Measurements from ENCODE around the gene CHAT. TPM values are rescaled to one million over a fixed set of nuclear protein-coding genes. Genes with fewer than 3 reads are reported as not detected.
A peak's percentile ranks its signal among the peaks of the same experiment; 100 is the strongest.

The CHAT gene
- polyA plus RNA-seq, 2 of the 4 experiments (the other 2 are of a cell fraction) = not detected

DNA sequence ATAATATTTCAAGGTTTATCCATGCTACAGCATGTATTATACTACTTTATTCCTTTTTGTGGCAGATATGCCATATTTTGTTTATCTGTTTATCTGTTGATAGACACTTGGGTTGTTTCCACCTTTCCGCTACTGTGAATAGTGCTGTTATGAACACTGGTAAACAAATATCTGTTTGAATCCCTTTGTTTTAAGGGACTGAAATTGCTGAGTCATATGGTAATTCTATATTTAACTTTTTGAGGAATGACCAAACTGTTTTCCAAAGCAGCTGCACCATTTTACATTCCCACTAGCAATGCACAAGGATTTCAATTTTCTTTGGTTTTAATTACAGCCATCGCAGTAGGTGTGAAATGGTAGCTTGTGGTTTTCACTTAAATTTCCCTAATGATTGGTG is 69.0 kb downstream of the CHAT start:
- H3K4me3 ChIP-seq = no peak overlapping the region
- ChIA-PET POLR2A (no interaction called here), CTCF (interaction anchor here (1.2 kb wide), 1 partner anchor 90 kb away, joined by 3 read pairs; no protein-coding TSS in a partner anchor)
- FAIRE-seq = no peak
- H3K4me1 ChIP-seq = no peaks in the 10 kb centered on the region
- H3K4me2 ChIP-seq = no peak overlapping the region
- TF ChIP-seq NFE2L2 (conservative IDR thresholded peaks at IDR 0.05; ENCODE audit: low read length) (peak; percentile 79), ZSCAN20 (CRISPR knock-in tag; IDR thresholded peaks at IDR 0.05) (no peak), MAFK (IDR thresholded peaks at IDR 0.05; ENCODE audit: partially characterized antibody) (peak; percentile 88)
- no peak for DNase-seq (ENCODE audit: low read depth in 1 of 2, low spot score in 1 of 2)
- 86% methylated on average over 2 of the region's 2 CpGs for WGBS (ENCODE audit: missing lambda C conversion rate)
- ATAC-seq = no peak
- H3K9me3 ChIP-seq = peaks cover 6% of the 10 kb centered on the region; the same call in 1 of the 3 replicates
- no peak overlapping the region for H3K27ac ChIP-seq

DNA sequence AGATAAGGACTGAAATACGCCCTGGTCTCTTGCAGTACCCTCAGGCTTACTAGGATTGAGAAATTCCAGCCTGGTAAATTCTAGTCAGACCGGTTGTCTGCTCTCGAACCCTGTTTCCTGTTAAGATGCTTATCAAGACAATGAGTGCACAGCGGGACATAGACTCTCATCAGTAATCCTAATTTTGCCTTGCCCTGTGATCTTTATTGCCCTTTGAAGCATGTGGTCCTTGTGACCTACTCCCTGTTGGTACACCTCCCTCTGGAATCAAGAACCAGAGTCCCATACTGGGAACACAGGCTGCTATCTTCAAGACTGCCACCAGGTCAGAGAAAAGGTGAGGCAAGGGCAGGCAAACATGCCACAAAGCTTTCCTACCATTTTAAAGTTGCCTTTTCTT is 72.8 kb downstream of the CHAT start:
- ChIA-PET POLR2A (no interaction called here), CTCF (no interaction called here)
- ATAC-seq (no peak), DNase-seq (ENCODE audit: low read depth in 1 of 2, low spot score in 1 of 2) (no peak), FAIRE-seq (no peak)
- Histone ChIP-seq H3K4me3 (no peak overlapping the region), H3K4me1 (no peaks in the 10 kb centered on the region), H3K27ac (no peak overlapping the region), H3K9me3 (peaks cover 6% of the 10 kb centered on the region; the same call in 1 of the 3 replicates), H3K4me2 (no peak overlapping the region)
- TF ChIP-seq, protein P1, sequence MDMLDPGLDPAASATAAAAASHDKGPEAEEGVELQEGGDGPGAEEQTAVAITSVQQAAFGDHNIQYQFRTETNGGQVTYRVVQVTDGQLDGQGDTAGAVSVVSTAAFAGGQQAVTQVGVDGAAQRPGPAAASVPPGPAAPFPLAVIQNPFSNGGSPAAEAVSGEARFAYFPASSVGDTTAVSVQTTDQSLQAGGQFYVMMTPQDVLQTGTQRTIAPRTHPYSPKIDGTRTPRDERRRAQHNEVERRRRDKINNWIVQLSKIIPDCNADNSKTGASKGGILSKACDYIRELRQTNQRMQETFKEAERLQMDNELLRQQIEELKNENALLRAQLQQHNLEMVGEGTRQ (IDR thresholded peaks at IDR 0.05) = no peak
- no peak for TF ChIP-seq ZNF302 (CRISPR knock-in tag; IDR thresholded peaks at IDR 0.05)
- no peak for TF ChIP-seq HOXB5 (CRISPR knock-in tag; IDR thresholded peaks at IDR 0.05)
- TF ChIP-seq BHLHE40 (IDR thresholded peaks at IDR 0.05; ENCODE audit: low read depth, low read length) = no peak
- TF ChIP-seq, protein P2, sequence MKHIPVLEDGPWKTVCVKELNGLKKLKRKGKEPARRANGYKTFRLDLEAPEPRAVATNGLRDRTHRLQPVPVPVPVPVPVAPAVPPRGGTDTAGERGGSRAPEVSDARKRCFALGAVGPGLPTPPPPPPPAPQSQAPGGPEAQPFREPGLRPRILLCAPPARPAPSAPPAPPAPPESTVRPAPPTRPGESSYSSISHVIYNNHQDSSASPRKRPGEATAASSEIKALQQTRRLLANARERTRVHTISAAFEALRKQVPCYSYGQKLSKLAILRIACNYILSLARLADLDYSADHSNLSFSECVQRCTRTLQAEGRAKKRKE (CRISPR knock-in tag; IDR thresholded peaks at IDR 0.05; ENCODE audit: low read depth) = no peak
- 6% methylated on average over 4 of the region's 4 CpGs for WGBS (ENCODE audit: missing lambda C conversion rate)

DNA sequence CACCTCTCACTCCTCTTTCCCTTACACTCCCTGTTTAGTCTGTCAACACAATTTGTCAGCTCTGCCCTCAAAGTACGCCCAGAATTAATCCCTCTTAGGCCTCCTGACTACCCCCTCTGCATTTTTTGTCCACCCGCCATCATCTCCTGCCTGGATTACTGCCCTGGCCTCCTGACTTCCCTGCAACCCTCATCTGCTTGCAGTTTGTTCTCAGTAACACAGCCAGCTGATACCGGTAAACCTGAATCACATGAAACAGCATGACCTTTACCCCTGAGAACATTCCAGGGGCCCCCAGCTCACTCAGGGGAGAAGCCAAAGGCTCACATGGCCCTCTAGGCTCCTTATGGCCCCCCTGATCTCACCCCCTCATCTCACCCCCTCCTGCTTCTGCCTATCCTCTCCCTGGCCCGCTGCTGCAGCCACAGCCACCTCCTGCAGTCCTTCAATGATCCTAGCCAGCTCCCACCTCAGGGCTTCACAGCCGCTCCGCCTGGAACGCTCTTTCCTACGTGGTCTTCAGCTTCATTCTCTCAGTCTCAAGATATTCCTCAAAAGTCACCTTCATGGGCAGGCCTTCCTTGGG is 74.5 kb downstream of the CHAT start:
- H3K4me1 ChIP-seq = no peaks in the 10 kb centered on the region
- CTCF ChIA-PET = no interaction called here
- no peak overlapping the region for H3K4me3 ChIP-seq
- POLR2A ChIA-PET = no interaction called here
- DNase-seq (ENCODE audit: low read depth in 1 of 2, low spot score in 1 of 2) (no peak), ATAC-seq (no peak; a peak in 1 of 6 replicates), FAIRE-seq (no peak)
- no peak overlapping the region for H3K4me2 ChIP-seq
- 15% methylated on average over 8 of the region's 8 CpGs for WGBS (ENCODE audit: missing lambda C conversion rate)
- H3K27ac ChIP-seq = no peak overlapping the region
- TF ChIP-seq NPAS2 (CRISPR knock-in tag; IDR thresholded peaks at IDR 0.05; ENCODE audit: borderline replicate concordance) (no peak), TFCP2L1 (CRISPR knock-in tag; IDR thresholded peaks at IDR 0.05) (no peak), RFX5 (IDR thresholded peaks at IDR 0.05) (no peak), PHF8 (IDR thresholded peaks at IDR 0.05; ENCODE audit: borderline replicate concordance, low read depth) (no peak), RARB (CRISPR knock-in tag; IDR thresholded peaks at IDR 0.05) (no peak)
- TF ChIP-seq, protein P1 (IDR thresholded peaks at IDR 0.05) = no peak
- H3K9me3 ChIP-seq = no peaks in the 10 kb centered on the region

DNA sequence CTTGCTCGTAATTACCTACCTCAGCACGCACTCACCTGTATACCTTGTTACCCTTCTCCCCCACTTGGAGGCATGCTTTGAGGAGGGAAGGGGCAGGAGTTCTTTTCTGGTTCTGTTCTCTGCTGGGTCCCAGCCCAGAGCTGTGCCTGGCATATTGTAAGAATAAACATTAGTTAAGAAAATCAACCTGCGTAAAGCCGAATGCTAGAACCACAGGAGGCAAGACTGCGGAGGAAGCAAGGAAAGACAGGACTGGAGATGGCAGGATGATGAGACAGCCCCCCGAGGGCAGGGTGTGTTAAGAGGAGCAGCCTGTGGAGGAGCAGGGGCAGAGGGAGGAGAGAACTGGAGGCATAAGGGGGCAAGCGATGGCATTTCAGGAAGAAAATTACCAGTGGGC is 75.1 kb downstream of the CHAT start:
- no peak for DNase-seq (ENCODE audit: low read depth in 1 of 2, low spot score in 1 of 2)
- ChIA-PET POLR2A (no interaction called here), CTCF (no interaction called here)
- Histone ChIP-seq H3K4me1 (no peaks in the 10 kb centered on the region), H3K27ac (no peak overlapping the region), H3K9me3 (no peaks in the 10 kb centered on the region), H3K4me2 (no peak overlapping the region), H3K4me3 (no peak overlapping the region)
- FAIRE-seq = no peak
- 58% methylated on average over 7 of the region's 7 CpGs for WGBS (ENCODE audit: missing lambda C conversion rate)
- ATAC-seq = no peak
- TF ChIP-seq TP53 (CRISPR knock-in tag; IDR thresholded peaks at IDR 0.05) (no peak), FOSL2 (IDR thresholded peaks at IDR 0.05) (no peak), FOSL2 (CRISPR knock-in tag; IDR thresholded peaks at IDR 0.05) (no peak), EP300 (IDR thresholded peaks at IDR 0.05) (no peak), FOSB (CRISPR knock-in tag; IDR thresholded peaks at IDR 0.05) (no peak), HDAC2 (IDR thresholded peaks at IDR 0.05) (no peak), NR3C1 (IDR thresholded peaks at IDR 0.05) (no peak), ESRRA (IDR thresholded peaks at IDR 0.05; ENCODE audit: borderline replicate concordance, low read length) (no peak), SREBF2 (IDR thresholded peaks at IDR 0.05) (no peak), HEYL (CRISPR knock-in tag; IDR thresholded peaks at IDR 0.05) (no peak)
- TF ChIP-seq, protein P3, sequence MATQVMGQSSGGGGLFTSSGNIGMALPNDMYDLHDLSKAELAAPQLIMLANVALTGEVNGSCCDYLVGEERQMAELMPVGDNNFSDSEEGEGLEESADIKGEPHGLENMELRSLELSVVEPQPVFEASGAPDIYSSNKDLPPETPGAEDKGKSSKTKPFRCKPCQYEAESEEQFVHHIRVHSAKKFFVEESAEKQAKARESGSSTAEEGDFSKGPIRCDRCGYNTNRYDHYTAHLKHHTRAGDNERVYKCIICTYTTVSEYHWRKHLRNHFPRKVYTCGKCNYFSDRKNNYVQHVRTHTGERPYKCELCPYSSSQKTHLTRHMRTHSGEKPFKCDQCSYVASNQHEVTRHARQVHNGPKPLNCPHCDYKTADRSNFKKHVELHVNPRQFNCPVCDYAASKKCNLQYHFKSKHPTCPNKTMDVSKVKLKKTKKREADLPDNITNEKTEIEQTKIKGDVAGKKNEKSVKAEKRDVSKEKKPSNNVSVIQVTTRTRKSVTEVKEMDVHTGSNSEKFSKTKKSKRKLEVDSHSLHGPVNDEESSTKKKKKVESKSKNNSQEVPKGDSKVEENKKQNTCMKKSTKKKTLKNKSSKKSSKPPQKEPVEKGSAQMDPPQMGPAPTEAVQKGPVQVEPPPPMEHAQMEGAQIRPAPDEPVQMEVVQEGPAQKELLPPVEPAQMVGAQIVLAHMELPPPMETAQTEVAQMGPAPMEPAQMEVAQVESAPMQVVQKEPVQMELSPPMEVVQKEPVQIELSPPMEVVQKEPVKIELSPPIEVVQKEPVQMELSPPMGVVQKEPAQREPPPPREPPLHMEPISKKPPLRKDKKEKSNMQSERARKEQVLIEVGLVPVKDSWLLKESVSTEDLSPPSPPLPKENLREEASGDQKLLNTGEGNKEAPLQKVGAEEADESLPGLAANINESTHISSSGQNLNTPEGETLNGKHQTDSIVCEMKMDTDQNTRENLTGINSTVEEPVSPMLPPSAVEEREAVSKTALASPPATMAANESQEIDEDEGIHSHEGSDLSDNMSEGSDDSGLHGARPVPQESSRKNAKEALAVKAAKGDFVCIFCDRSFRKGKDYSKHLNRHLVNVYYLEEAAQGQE (IDR thresholded peaks at IDR 0.05) = no peak
- TF ChIP-seq, protein P4, sequence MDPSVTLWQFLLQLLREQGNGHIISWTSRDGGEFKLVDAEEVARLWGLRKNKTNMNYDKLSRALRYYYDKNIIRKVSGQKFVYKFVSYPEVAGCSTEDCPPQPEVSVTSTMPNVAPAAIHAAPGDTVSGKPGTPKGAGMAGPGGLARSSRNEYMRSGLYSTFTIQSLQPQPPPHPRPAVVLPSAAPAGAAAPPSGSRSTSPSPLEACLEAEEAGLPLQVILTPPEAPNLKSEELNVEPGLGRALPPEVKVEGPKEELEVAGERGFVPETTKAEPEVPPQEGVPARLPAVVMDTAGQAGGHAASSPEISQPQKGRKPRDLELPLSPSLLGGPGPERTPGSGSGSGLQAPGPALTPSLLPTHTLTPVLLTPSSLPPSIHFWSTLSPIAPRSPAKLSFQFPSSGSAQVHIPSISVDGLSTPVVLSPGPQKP (IDR thresholded peaks at IDR 0.05; ENCODE audit: low read depth, low read length) = no peak

All from A549 (cell line).